MCF 10A (cell line): Measurements from ENCODE around the gene LHX6. TPM values are rescaled to one million over a fixed set of nuclear protein-coding genes. Genes with fewer than 3 reads are reported as not detected.

Source experiments
- BruUV-seq: library from RNA; stranded (reverse); fragments of 400-500 nt; replicated peaks from 2 replicates; lab custom pipeline; 2021; lab: Mats Ljungman, UMichigan
- CTCF ChIA-PET: fragments of 300-600 bp; sonication (Branson Sonifier 250); formaldehyde crosslinking; extraction: SDS; loops from one replicate; lab custom pipeline; 2021; ENCODE audit warnings: antibody characterized with exemption, inconsistent platforms; lab: Yijun Ruan, JAX
- POLR2A ChIA-PET: fragments of 300-600, 350-650 bp; sonication (Branson Sonifier 250); formaldehyde crosslinking; extraction: SDS; loops from one replicate; lab custom pipeline; 2020; ENCODE audit warnings: antibody characterized with exemption, inconsistent platforms; lab: Yijun Ruan, JAX
- DNase-seq: peaks from one replicate; pipeline ENCODE4 v3.0.0-alpha.2; 2018; ENCODE audit not compliant: unreplicated experiment
- H3K27ac Mint-ChIP-seq: one replicate; pipeline ENCODE4 v1.8.0; 2022; ENCODE audit warnings: mild to moderate bottlenecking, low read depth, mixed read lengths; ENCODE audit not compliant: unreplicated experiment
- H3K27me3 Mint-ChIP-seq: one replicate; pipeline ENCODE4 v1.8.0; 2022; ENCODE audit warnings: mixed read lengths; ENCODE audit not compliant: insufficient read depth, unreplicated experiment
- H3K36me3 Mint-ChIP-seq: one replicate; pipeline ENCODE4 v1.8.0; 2022; ENCODE audit warnings: mild to moderate bottlenecking, moderate library complexity, mixed read lengths; ENCODE audit not compliant: insufficient read depth, unreplicated experiment
- H3K4me1 Mint-ChIP-seq: one replicate; pipeline ENCODE4 v1.8.0; 2022; ENCODE audit warnings: mixed read lengths; ENCODE audit not compliant: insufficient read depth, unreplicated experiment
- H3K4me3 Mint-ChIP-seq: one replicate; pipeline ENCODE4 v1.8.0; 2022; ENCODE audit warnings: mild to moderate bottlenecking, moderate library complexity, mixed read lengths; ENCODE audit not compliant: unreplicated experiment
- H3K9me3 Mint-ChIP-seq: one replicate; pipeline ENCODE4 v1.8.0; 2022; ENCODE audit warnings: mixed read lengths; ENCODE audit not compliant: unreplicated experiment
- intact Hi-C: fragments of 100-400 bp; cut with micrococcal nuclease; formaldehyde crosslinking; loops from 2 replicates; pipeline ENCODE4 v1.14.1; 2022
- total RNA-seq: library from RNA; stranded (reverse); gene quantifications from 2 replicates; pipeline ENCODE4 v1.2.3, GENCODE V29; 2022
- TF ChIP-seq, protein P1 (sequence below): fragments of 200-600 bp; IDR thresholded peaks from one replicate; pipeline ENCODE4 v1.8.0; 2022; ENCODE audit warnings: antibody characterized with exemption, mild to moderate bottlenecking; ENCODE audit not compliant: unreplicated experiment

Gene LHX6
- total RNA-seq, 1 experiment from 2014 or later = 0.26 TPM

DNA sequence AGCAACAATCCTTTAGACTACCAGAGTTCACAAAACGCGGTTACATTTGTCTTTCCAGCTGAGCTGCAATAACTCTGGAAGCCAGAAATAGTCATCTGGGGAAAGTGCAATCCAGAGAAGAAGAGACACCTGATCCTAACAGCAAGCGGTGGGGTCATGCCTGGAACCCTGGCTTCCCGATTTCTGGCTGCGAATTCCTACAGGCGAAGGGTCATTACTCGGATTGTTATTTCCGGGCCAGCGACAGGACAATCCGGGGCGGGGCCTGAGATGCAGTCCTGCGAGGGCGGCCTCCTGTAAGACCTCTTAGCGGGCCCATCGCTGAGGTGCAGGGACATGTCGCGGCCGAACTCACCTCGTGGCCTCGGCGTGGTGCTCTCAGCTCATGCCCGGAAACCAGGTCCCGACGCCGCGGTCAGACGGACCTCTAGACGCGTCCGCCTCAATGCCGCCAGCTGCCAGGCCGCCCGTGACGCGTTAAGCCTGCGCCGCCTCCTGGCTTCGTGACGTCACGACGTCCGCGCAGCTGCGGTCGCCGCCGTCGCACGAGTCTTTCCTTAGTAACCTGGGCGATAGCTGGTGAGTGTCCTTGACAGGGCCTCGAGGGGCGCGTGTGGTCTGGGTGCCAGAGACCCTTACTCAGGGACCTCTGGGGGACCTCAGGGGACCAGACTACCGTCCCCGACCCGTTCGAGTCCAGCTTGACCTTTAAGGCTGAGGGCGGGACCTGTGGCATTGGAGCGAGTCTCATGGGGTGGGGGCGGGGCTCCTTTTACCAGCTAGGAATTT is 35.8 kb upstream of the LHX6 start, which contains the start of the genes MRRF and RBM18:
Gene MRRF, plus strand, starts transcription at position 523 of the 789 bp plus-strand sequence. CDS start 6,010 bp downstream, outside the sequence.
Gene RBM18, minus strand, starts transcription at position 481 of the 789 bp plus-strand sequence. CDS start 3,348 bp downstream, outside the sequence.
- ChIA-PET CTCF (interaction anchor here (0.6 to 2.8 kb wide), 13 partner anchors 10 to 190 kb away, joined by 3 to 18 read pairs (median 4); partner anchors contain the start of genes MORN5 and NDUFA8), POLR2A (interaction anchor here (0.6 to 6.2 kb wide), 31 partner anchors 8 to 648 kb away, joined by 3 to 72 read pairs (median 4); partner anchors contain the start of genes MORN5, NDUFA8, PDCL and RC3H2)
- intact Hi-C loops = loop anchor here (1.0 kb wide), 1 partner anchor 106 kb away; no protein-coding TSS in a partner anchor
- peaks cover 48% of the 10 kb centered on the region for H3K36me3 Mint-ChIP-seq
- H3K9me3 Mint-ChIP-seq = no peaks in the 10 kb centered on the region
- TSS peak; percentile 66 for BruUV-seq
- TF ChIP-seq, protein P1, sequence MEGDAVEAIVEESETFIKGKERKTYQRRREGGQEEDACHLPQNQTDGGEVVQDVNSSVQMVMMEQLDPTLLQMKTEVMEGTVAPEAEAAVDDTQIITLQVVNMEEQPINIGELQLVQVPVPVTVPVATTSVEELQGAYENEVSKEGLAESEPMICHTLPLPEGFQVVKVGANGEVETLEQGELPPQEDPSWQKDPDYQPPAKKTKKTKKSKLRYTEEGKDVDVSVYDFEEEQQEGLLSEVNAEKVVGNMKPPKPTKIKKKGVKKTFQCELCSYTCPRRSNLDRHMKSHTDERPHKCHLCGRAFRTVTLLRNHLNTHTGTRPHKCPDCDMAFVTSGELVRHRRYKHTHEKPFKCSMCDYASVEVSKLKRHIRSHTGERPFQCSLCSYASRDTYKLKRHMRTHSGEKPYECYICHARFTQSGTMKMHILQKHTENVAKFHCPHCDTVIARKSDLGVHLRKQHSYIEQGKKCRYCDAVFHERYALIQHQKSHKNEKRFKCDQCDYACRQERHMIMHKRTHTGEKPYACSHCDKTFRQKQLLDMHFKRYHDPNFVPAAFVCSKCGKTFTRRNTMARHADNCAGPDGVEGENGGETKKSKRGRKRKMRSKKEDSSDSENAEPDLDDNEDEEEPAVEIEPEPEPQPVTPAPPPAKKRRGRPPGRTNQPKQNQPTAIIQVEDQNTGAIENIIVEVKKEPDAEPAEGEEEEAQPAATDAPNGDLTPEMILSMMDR = no peak
- peak; percentile 89 for DNase-seq
- peaks cover 12% of the 10 kb centered on the region for H3K4me1 Mint-ChIP-seq
- H3K27ac Mint-ChIP-seq = peak within 1 kb of the TSS; percentile 100
- H3K4me3 Mint-ChIP-seq = peak within 1 kb of the TSS; percentile 97
- H3K27me3 Mint-ChIP-seq = no peaks in the 10 kb centered on the region

DNA sequence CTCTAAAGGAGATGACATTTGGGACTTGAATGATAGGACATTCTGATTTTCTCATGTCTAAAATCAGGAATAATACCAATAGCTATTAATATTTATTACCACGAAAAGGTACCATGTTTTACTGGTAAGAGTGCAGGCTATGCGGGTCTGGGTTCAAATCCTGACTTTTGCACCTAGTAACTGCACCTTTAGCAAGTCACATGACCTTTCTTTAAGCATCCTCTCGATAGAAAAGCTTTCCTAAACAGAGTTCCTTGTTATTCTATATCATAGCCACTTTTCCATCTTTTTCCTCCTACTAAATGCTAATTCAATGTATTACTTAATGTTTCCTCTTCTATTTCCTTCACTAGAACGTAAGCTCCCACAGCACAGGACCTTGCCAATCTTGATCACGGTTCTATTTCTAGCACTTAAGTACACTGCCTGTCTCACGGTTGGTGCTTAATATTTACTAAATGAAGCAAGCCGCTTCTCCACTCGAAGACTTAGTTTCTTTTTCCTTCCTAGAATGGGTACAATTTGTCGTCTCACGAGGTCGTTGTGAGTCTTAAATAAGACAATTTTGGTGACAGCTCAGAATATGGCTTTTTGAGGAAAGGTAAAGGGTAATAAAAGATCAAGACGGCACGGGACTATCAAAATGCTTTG is 35.1 kb upstream of the LHX6 start:
- BruUV-seq = no TSS peak
- POLR2A ChIA-PET = interaction anchor here (0.6 to 6.2 kb wide), 19 partner anchors 10 to 649 kb away, joined by 3 to 72 read pairs (median 5); partner anchors contain the start of genes MORN5, NDUFA8 and ZBTB6

DNA sequence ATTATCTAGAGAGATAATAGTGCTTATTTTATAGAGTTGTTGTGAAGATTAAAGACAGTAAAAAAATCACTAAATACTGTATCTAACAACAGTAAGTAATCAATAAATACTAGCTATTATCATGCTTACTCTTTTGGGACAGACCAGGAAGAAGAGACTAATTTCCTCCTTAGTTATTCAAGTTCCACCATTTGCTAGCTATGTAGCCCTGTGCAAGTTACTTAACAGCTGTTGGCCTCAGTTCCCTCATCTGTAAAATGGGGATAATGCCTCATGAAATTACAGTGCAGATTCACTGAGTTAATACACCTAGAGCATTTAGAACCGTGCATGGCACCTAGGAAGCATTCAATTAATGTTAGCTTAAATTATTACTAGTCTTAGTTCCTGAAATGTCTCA is 33.3 kb upstream of the LHX6 start:
- H3K27ac Mint-ChIP-seq = peak overlapping the region; percentile 100
- peaks cover 69% of the 10 kb centered on the region for H3K36me3 Mint-ChIP-seq
- intact Hi-C loops = no loop called here
- no TSS peak for BruUV-seq
- POLR2A ChIA-PET = interaction anchor here (0.9 to 6.2 kb wide), 3 partner anchors 10 to 237 kb away, joined by 3 to 72 read pairs (median 4); no protein-coding TSS in a partner anchor
- no peak for DNase-seq
- TF ChIP-seq, protein P1 = no peak
- H3K4me3 Mint-ChIP-seq = peak overlapping the region; percentile 10
- H3K9me3 Mint-ChIP-seq = no peaks in the 10 kb centered on the region
- H3K27me3 Mint-ChIP-seq = no peaks in the 10 kb centered on the region
- peaks cover 12% of the 10 kb centered on the region for H3K4me1 Mint-ChIP-seq
- CTCF ChIA-PET = interaction anchor here (0.8 to 1.5 kb wide), 5 partner anchors 10 to 138 kb away, joined by 3 to 6 read pairs (median 3); no protein-coding TSS in a partner anchor

More for the DNA sequence above, 35.1 kb upstream of the LHX6 start:
- CTCF ChIA-PET = interaction anchor here (0.5 to 2.8 kb wide), 9 partner anchors 10 to 199 kb away, joined by 3 to 18 read pairs (median 5); partner anchors contain the start of genes MORN5 and NDUFA8
- DNase-seq = no peak
- TF ChIP-seq, protein P1 = no peak
- Mint-ChIP-seq H3K27ac (peak overlapping the region; percentile 100), H3K4me3 (peak overlapping the region; percentile 97), H3K36me3 (peaks cover 55% of the 10 kb centered on the region), H3K27me3 (no peaks in the 10 kb centered on the region), H3K9me3 (no peaks in the 10 kb centered on the region), H3K4me1 (peaks cover 12% of the 10 kb centered on the region)
- intact Hi-C loops = loop anchor here (1.0 kb wide), 1 partner anchor 106 kb away; no protein-coding TSS in a partner anchor
